ENCODE results near the gene HLA-F.

The HLA-F gene

DNA sequence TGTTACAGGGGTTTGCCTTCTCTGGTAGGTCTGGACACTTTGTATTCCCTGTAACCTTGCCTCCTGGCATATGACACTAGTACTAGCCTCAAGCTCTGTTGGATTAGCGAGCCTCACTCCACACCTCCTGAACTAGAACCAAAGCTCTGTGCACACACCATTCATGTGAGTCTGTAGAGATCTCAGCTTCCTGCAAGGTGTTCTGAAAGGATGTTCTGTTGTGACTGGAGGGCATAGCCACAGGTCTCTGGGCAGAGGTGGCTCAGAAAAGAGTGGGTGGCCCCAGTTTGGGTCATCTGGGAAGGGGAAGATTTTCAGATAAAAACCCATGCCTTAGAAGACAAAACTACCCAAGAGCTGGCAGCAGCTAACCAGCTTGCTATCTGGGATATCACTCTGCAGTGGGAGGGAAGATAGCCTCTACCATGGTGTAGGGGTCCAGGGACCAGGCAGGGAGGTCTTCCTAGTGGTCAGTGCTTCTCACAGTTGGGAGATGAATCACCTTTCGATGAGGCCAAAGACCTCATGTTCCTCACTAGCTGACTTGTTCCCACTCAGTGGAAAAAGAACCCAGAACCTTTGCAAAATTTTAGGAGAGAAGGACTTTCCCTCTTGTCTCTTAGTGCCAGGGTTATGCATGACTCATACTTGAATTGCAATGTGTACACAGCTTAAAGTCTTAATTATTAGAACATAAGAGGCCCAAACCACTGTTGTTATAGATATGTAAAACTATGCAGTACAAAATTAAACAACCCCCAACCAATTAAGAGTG lies 41.4 kb downstream of the HLA-F start:
- DNase-seq: no peak

DNA sequence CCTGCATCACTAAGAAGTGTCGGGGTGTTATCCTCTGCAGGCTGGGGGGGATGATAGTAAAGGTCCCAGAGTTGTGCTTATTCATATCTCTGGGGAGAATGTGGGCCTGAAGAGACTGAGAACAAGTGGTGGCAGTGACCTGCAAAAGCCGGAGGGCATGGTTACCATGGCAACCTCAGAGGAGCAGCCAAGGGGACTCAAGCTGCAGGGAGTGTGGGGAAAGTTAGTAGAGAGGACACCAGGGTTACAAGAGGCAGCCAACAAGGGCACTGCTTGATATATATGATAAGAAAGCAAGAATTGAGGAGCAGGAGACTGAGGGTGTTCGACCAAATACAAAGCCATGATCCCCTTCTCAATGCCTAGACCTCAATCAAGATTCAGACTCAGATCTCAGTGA lies 46.1 kb downstream of the HLA-F start:
- DNase-seq: no peak

DNA sequence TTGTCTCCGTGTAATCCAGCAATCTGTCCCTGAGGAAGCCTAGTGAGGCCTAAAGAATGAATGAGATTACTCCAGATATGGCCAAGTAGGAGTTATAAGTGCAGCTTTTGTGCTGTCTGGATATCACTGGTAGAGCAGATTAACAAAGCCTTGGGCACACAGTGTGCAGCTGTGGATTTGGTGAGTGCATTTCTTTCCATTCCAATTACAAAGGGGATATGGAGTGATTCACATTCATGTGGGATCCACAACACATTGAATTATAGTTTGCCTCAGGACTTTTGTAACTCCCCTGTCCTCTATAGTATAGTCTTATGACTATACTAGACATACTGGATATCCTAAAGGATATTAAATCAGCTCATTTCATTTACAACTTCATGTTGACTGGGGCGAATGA lies 47.1 kb downstream of the HLA-F start:
- no peak for DNase-seq

DNA sequence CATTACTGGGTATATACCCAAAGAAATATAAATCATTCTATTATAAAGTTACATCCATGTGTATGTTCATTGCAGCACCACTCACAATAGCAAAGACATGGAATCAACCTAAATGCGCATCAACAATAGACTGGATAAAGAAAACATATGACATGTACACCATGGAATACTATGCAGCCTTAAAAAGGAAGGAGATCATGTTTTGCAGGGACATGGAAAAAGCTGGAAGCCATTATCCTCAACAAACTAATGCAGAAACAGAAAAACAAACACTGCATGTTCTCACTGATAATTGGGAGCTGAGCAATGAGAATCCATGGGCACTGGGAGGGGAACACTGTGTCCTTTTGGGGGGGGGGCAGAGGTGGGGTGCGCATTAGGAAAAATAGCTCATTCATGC lies 53.5 kb downstream of the HLA-F start:
- DNase-seq: no peak
